Mesenteric fat pad (tissue), 1 donor: ENCODE results near the gene STK11. TPM values are rescaled to one million over a fixed set of nuclear protein-coding genes. Genes with fewer than 3 reads are reported as not detected.

Experiments
- DNase-seq: peaks from one replicate; pipeline ENCODE4 v3.0.0-alpha.2; 2020; ENCODE audit warnings: low spot score
- total RNA-seq: library from RNA; stranded (reverse); fragmentation: NEBNext Ultra II Directional; extraction: Animal tissue kit (Norgen Biotek cat#: 25700); gene quantifications from one replicate; pipeline ENCODE4 v1.2.1, GENCODE V29; 2021
- donor health status: DM: yes; HTN: yes; CAD: no.

The STK11 gene
- total RNA-seq, 1 donor from 2014 or later: 60.8 TPM

DNA sequence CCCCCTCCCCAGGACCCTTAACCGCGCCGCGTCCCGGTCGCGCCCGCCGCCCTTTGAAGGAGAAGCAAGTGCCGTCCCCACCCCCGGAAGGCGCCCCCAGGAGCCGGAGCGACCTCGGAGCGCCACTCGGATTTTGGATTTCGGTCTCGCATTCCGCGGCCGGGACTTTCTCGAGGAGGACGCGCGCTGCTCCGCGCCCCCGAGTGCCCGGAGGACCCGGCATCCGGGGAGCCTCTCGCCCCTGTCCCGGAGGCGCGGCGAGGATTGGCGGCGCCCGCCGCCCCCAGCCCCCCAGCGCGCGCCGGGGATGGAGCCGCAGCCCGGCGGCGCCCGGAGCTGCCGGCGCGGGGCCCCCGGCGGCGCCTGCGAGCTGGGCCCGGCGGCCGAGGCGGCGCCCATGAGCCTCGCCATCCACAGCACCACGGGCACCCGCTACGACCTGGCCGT is 44.4 kb downstream of the STK11 start:
- DNase-seq: no peak

DNA sequence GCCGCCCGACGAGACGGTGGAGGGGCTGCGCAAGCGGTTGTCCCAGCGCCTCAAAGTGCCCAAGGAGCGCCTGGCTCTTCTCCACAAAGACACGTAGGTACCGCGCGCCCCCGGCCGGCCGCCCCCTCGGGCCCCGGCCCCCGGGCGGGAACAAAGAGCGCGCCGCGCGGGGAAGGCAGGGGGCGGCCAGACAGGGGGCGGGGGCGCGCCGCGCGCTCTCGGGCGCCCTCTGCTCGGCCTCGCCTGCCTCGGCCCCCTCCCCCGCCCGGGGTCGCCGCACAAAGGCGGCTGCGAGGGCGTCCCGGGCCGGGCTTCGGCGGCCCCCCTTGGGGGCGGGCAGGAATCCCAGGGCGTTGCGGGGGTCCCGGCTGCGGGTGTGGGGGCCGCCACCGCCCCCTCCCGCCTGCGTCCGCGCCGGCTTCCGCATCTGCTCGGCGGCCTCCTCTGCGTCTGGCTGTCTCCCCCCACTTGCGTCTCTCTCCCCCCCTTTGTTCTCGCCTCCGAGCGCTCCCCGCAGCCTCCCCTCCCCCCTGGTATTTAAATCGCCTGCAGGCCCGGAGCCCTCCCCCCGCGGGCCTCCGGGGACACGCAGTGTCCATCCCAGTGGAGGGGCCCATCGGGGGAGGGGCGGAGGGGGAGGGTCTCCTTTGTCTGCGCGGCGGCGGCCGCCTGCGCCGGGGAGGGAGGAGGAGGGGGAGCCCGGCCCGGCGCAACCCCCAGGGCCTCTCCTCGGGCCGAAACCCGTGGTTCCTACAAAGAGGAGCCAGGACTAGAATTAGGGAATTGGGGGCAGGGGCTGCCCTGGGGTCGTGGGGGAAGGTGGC is 45.1 kb downstream of the STK11 start:
- DNase-seq: no peak

DNA sequence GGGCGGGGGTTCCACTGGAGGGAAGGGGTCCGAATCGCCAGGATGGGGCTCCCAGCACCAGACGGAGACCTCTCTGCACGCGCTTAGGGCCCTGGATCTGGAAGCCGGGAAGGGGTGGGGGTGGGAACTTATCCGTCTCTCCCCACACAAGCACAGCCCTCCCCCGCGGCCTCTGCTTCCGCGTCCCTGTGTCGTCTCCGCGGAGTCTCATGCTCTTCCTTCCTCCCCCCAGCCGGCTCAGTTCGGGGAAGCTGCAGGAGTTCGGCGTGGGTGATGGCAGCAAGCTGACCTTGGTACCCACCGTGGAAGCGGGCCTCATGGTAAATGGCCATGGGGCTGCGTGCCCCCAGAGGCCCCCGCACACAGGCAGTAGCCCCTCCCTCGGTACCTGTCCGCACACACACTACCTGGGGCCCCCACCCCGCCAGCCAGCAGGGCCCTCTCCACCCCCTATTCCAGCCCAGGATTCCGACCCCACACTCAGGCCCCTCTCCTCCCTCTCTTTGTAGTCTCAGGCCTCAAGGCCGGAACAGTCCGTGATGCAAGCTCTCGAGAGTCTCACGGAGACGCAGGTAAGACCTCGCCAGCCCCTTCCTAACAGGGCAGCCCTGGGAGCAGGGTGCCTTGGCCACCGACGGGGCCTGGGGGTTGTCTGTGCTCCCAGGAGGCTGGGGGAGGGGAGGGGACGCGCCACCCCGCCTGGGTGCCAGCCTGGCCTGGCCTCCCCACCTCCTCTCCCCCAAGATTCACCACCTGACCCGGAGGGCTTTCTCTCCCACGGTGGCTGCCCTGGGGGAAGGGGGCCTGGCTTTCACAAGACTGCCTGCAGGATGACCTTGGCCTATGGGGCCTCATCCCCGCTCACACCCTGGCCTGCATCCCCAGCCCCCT is 46.0 kb downstream of the STK11 start:
- no peak for DNase-seq

DNA sequence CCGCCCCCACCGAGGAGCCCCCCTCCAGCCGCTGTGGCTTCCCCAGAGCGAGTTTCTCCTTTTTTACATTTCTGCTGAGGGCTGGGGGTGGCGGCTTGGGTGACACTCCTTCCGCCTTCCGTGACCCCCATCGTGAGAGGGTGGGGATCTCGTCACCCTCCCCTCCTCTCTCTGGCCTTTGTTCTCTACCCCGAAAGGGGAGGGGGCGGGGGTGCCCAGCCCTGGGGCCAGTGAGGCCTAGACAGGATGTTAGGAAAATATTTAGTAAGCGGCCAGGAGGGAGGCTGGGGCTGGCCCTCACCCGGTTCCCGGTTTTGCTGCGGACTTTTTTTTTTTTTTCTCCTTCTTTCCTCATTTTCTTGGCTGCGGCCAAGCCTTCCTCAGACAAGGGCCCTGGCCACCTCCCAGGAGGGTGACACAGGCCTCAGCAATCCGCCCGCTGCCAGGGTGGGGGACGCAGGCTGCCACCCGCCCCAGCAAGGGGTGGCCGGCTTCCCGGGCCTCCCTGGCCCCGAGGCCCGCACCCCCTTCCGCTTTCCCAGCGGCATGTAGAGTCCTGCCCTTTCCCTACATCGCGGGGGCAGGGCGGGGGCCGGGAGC is 46.7 kb downstream of the STK11 start:
- peak; percentile 97 for DNase-seq

DNA sequence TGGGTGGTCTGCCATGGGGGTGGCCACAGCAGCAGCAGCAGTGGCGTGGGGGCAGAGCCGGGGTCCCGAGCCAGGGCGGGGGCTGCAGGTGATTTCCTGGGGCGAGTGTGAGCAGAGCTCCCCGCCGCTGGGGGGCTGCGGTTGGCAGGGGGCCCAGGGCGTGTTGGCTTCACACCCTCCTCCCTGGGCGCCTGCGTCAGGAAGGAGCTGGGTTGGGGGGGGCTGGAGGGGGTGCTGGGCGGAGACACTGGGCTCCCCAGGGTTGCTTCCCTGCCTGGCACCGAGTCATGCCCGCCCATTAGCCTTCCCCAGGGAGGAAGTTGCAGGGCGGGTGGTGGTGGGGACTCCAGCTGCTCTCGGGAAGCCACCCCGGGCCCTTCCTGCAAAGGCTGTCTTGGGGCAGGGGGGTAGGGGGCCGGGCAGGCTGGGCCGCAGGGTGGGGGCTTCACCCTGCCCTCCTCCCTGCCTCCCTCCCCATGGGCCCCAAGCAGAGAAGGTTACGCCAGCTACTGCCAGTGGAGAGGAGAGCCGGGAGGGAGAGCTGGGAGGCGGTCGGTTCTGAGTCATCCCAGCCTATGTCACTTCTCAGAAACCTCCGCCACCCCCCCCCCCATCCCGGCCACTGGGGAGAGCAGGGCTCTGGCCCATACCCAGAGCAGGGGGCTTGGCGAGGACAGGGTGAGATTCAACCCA is 47.4 kb downstream of the STK11 start:
- DNase-seq: peak; percentile 97

DNA sequence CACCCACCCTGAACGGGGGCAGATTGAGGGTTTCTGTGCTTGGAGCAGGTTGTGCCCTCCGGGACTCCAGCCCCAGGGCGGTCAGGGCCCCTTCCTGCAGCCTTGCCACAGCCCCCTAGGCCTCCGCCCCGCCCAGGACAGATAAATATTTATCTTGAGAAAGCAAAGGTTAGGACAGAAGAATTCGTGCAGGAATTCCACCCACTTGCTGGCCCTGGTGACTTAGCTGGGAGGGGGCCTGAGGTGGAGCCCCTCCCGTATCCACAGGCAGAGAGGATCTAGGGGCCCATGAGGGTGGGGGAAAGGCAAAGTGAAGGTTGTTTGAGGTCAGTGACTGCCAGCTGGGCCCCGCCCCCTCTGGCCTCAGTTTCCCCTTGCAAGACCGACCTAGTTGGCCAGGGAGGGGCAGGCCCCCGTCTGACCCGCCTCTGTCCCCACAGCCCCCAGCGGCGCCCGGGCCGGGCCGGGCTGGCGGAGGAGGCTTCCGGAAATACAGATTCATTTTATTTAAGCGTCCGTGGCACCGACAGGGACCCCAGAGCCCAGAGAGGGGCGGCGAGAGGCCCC is 48.0 kb downstream of the STK11 start:
- no peak for DNase-seq

DNA sequence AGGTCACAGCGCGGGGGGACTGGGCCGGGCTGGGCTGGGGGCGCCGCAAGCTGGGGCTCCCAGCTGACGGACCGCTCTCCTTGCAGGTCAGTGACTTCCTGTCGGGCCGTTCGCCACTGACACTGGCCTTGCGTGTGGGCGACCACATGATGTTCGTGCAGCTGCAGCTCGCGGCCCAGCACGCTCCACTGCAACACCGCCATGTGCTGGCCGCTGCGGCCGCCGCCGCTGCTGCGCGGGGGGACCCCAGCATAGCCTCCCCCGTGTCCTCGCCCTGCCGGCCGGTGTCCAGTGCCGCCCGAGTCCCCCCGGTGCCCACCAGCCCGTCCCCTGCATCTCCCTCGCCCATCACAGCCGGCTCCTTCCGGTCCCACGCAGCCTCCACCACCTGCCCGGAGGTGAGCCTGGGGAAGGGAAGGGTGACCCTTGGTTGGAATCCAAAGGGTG is 48.5 kb downstream of the STK11 start:
- no peak for DNase-seq

DNA sequence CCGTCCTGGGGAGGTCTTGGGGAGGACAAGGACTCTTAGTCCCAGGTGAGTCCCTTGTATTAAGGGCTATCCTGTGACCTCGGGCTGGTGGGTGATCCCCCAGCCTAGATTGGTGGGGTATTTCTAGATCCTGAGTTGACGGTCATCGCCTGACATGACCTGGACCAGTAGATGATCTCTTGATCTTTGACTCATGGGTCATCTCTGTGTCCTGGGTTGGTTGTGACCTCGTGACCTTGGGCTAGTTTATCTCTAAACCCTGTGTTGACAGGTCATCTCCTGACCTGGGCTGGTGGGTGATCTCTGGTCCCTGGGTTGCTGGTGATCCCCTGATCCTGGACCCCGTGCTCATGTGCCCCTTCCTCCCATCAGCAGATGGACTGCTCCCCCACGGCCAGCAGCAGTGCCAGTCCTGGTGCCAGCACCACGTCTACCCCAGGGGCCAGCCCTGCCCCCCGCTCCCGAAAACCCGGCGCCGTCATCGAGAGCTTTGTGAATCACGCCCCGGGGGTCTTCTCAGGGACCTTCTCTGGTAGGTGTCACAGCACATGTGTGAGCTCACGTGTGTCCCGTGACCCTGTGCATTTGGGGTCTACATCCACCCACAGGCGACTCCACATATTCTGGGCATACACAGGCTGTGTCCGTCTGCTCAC is 49.1 kb downstream of the STK11 start:
- DNase-seq: no peak

DNA sequence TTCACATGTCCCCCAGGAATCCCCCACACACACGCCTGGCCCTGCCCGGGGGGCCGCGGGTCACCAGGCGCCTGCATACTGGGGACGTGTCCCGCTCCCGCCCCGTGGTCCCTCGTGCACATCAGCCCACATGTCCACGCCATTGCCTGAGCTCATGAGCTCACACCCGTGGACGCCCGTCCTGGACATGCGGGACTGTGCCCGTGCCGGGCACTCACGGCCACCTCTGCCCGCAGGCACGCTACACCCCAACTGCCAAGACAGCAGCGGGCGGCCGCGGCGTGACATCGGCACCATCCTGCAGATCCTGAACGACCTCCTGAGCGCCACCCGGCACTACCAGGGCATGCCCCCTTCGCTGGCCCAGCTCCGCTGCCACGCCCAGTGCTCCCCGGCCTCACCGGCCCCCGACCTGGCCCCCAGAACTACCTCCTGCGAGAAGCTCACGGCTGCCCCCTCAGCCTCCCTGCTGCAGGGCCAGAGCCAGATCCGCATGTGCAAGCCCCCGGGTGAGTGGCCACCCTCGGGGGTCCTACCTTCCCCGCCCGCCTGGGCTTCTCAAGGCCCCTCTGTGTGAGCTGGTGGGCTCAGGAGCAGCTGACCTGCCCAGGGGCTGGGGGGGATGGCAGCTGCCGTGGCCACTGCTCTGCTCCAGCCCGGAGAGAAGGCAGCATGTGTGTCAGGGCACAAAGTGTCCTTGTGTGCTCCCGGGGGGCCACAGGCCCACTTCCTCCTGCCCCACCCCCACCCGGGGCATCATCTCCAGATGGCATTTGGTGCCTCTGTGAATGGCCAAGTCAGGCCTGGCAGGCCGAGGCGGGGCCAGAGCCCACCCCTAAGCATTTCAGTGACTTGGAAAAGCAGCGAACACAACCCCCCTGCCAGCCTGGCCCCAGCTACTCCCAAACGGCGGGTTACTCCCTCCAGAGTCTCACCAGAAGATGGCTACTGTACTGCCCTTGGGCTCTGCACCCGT is 49.9 kb downstream of the STK11 start:
- DNase-seq: no peak

DNA sequence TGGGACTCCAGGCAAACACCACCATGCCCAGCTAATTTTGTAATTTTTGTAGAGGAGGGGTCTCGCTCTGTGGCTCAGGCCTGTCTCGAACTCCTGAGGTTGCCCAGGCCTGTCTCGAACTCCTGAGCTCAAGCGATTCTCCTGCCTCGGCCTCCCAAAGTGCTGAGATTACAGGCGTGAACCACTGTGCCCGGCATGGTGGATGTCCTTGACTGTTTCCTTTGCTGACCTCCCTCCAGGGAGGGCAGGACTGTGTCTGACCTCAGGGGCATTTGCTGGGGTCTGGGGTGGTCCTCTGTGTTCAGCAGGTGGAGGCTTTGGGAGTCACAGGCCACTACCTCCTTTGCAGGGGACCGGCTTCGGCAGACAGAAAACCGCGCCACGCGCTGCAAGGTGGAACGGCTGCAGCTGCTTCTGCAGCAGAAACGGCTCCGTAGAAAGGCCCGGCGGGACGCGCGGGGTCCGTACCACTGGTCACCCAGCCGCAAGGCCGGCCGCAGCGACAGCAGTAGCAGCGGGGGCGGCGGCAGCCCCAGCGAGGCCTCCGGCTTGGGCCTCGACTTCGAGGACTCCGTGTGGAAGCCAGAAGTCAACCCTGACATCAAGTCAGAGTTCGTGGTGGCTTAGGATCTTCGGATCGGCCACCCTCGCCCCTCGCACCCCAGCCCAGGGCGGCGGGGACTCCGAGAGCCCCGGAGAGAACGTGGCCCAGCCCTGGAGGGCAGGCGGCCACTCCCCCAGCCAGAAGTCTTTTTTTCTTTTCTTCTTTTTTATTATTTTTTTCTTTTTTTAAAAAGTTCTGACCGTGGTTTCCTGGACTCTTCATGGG is 51.3 kb downstream of the STK11 start:
- DNase-seq: no peak

DNA sequence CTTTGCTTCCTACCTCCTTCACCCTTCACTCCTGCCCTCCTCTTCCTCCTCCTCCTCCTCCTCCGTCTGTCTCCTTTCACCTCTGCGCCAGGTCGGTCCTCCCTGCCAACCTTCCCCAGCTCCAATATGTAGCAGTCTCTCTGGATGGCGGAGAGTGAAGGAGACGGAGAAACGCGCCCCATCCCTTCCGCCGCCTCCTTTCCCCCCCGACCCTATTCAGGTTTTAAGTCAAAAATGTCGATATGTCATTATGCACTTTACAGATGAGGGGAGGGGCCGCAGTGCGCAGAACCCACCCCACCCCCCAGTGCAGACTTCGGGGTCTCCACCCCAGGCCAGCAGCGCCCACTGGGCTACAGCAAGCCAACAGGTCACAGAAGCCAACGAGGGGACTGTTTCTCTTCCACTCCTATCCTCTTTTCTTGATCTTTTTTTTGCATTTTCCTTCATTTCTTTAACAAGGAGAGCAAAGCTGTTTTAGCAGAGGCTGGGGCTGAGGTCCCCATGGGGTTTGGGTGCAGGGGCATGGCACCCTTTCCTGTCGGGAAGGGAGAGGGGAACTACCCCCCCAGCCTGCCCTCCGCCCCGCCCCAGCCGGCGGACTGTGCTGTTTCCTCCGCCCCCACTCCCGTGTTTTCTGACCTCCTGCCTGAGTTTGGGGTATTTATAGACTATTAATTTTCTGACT is 52.0 kb downstream of the STK11 start:
- no peak for DNase-seq

DNA sequence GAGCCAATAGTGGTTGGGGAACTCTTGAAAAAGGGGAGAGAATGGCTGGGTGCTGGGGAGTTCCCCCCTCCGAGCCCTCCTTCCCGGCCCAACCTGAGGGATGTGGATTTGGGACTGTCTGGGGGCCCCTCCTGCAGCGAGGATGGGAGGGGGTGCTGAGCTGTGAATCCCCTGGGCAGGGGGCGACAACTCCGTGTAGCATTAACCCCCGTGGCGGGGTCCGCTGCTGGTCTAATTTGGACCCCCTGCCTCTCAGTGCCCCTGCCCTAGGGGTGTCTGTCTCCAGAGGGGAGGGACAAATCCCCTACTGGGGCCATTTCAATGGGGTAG is 52.5 kb downstream of the STK11 start:
- DNase-seq: no peak

DNA sequence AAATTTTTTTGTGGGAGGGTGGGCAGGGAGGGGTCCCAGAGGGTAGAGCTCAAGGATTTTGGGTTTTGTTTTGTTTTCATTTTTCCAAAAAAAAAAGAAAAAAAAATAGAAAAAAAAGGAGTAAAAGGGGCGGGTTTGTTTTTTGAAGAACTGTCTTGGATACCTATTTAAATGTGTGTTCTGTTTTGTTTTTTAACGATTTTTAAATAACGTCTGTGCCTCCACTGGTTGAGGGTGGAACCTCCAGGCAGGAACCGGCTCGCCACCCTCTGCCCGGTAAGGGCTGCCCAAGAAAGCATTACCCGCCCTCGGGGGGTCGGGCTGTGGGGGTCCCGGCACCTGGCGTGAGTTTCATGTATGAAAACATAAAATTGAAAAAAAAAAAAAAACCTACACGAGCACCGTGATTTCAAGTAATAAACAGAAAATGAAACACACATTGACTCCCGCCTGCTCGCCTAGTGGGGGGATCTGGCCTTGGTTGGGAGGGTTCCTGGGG is 53.2 kb downstream of the STK11 start:
- no peak for DNase-seq

DNA sequence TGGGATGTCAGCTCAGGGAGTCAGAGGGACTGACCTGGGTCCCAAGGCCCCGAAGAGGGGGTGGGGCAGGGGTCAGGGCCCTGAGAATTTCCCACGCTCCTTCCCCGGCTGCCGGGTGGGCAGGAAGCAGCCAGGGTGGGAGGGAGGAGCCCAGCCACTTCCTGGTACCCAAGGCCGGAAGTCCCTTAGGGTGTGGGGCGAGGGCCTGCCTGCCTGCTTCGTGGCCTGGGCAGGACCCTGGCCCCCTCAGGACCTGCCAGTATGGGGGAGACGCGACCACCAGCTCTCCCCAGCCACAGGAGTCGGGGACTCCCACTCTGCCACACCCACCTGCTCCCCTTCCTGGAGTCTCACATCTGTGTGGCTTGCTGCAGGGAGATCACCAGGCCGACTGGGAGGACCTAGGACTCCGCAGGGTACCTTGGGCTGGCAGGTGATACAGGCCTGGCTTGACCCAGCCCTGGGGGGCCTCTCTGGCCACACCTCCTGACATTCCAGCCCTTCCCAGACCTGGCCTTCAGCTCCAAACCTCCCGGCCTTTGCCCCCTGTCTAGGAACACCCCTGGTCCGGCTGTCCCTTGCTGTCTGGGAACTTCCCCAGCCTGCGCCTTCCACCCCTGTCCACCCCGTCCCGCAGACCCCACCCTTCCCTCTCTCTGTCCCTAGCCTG is 53.8 kb downstream of the STK11 start:
- no peak for DNase-seq

DNA sequence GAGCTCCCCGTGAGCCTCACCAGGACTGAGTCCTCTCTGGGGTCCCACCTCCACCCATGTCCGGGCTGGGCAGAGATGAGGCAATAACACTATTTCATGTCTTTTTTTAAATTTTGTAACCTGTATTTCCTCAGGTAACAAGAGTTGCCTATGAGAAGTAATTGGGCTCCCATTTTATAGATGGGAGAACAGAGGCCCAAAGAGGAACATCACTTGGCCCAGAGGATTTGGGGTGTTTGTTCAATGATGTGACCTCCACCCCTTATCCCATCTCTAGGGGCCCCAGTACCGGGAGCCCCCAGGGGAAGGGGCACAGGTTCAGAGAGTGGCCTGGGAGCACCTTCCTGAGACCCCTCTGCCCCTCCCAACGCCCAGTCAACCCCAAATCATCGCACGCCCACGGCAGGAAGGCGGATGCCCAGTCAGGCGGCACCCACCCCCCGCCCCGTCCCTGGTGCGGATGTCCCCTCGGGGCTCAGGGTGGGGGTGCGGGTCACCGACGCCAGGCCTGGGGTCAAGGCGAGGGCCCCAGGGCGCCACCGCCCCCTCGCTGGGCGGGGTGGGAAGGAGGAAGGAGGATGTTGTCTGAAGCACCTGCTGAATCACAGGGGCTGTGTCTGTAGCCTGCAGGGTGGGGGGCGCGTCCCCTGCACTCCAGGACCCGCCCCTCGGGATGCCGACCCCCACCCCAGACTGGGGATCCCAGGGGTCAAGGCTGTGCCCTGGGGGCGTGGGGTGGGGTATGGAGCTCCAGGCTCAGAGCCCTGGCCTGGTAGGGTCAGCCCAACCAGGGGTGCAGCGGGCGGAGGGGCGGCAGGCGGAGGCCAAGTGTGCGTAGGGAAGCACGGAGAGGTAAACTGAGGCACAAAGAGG is 54.5 kb downstream of the STK11 start:
- DNase-seq: no peak
